Measurements from ENCODE around the gene CCDC89. TPM values are rescaled to one million over a fixed set of nuclear protein-coding genes. Genes with fewer than 3 reads are reported as not detected.

Gene CCDC89
- total and polyA plus RNA-seq, 2 of the 13 experiments (the other 11 are each of a cell fraction or from before 2014, with no cell fraction given) = 0.13 to 0.38 TPM

DNA sequence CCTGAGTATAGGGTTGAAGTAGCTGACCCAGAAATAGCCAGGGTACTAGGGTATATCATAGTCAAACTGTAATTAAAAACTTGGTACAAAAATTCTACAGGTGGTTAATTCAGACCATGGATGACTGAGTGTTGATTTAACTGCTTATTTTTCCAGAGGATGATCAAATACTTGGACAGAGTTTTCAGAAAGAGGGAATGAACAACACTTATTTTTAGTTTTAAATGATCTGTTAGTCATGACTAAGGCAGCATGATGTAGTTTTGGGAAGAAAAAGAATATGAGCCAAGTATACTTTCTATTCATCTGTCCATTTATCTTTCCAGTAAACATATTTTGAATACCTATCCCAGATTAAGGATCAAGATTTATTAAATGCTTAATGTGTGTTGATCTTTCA is 19.8 kb upstream of the CCDC89 start:
- CTCF ChIA-PET (ENCODE audit: low intra/inter-chr PET ratio, low total read pairs) = no interaction called here
- BruUV-seq (replicated peaks) = no TSS peak
- in situ Hi-C loops (cut with HindIII; ENCODE audit: extremely low pct_ligation_motif_present, low pct_unique_long_range_greater_than_20kb) (no loop called here), intact Hi-C loops (cut with micrococcal nuclease; ENCODE audit: unreplicated experiment) (no loop called here)
- Histone ChIP-seq H3K4me1 (ENCODE audit: insufficient read depth, low read length) (no peaks in the 10 kb centered on the region), H3K9me3 (ENCODE audit: low read length) (no peaks in the 10 kb centered on the region), H3K4me3 (replicated peaks in 1 of 3; ENCODE audit: insufficient read depth in 1 of 3, low read depth in 2 of 3, low read length in 3 of 3) (no peak overlapping the region), H3K36me3 (replicated peaks in 1 of 2; ENCODE audit: control insufficient read depth in 1 of 2, insufficient read depth in 2 of 2, low read length in 2 of 2) (no peaks in the 10 kb centered on the region), H3K27me3 (ENCODE audit: control insufficient read depth in 1 of 2, insufficient read depth in 2 of 2, low read length in 2 of 2) (no peaks in the 10 kb centered on the region), H4K20me1 (ENCODE audit: insufficient read depth, low read length) (no peaks in the 10 kb centered on the region; the same call in 1 of the 2 replicates), H3K9ac (ENCODE audit: insufficient read depth, low read depth, low read length) (no peak overlapping the region), H3K79me2 (ENCODE audit: insufficient read depth, low read length) (no peaks in the 10 kb centered on the region), H3K4me2 (ENCODE audit: low read depth, low read length) (no peak overlapping the region), H2AFZ (ENCODE audit: low read length) (no peak overlapping the region), H3K27ac (ENCODE audit: extremely low read length, insufficient read depth, low read length) (no peak overlapping the region)
- ATAC-seq (no peak), FAIRE-seq (no peak), DNase-seq (ENCODE audit: low spot score) (no peak)
- POLR2A ChIA-PET = no interaction called here
- TF ChIP-seq, protein P1, sequence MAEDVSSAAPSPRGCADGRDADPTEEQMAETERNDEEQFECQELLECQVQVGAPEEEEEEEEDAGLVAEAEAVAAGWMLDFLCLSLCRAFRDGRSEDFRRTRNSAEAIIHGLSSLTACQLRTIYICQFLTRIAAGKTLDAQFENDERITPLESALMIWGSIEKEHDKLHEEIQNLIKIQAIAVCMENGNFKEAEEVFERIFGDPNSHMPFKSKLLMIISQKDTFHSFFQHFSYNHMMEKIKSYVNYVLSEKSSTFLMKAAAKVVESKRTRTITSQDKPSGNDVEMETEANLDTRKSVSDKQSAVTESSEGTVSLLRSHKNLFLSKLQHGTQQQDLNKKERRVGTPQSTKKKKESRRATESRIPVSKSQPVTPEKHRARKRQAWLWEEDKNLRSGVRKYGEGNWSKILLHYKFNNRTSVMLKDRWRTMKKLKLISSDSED (CRISPR knock-in tag; IDR thresholded peaks at IDR 0.05) = no peak
- no peak for TF ChIP-seq IKZF4 (CRISPR knock-in tag; IDR thresholded peaks at IDR 0.05; ENCODE audit: borderline replicate concordance, low read depth, not compliant biosample characterization)
- TF ChIP-seq ZNF30 (CRISPR knock-in tag; IDR thresholded peaks at IDR 0.05) = no peak
- TF ChIP-seq HNRNPL (IDR thresholded peaks at IDR 0.05; ENCODE audit: low read depth, low read length) = no peak
- no peak for TF ChIP-seq ZNF567 (CRISPR knock-in tag; IDR thresholded peaks at IDR 0.05; ENCODE audit: borderline replicate concordance)
- no peak for TF ChIP-seq ZNF260 (CRISPR knock-in tag; IDR thresholded peaks at IDR 0.05; ENCODE audit: borderline replicate concordance, low read depth)
- TF ChIP-seq CEBPB (IDR thresholded peaks at IDR 0.05; ENCODE audit: borderline replicate concordance, low read depth, low read length) = no peak
- TF ChIP-seq, protein P2, sequence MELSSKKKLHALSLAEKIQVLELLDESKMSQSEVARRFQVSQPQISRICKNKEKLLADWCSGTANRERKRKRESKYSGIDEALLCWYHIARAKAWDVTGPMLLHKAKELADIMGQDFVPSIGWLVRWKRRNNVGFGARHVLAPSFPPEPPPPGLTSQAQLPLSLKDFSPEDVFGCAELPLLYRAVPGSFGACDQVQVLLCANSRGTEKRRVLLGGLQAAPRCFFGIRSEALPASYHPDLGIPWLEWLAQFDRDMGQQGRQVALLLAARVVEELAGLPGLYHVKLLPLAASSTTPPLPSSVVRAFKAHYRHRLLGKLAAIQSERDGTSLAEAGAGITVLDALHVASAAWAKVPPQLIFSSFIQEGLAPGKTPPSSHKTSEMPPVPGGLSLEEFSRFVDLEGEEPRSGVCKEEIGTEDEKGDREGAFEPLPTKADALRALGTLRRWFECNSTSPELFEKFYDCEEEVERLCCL (CRISPR knock-in tag; IDR thresholded peaks at IDR 0.05; ENCODE audit: borderline replicate concordance) = no peak
- TF ChIP-seq HOXA3 (CRISPR knock-in tag; IDR thresholded peaks at IDR 0.05) = no peak
- TF ChIP-seq ZFY (CRISPR knock-in tag; IDR thresholded peaks at IDR 0.05) = no peak
- no peak for TF ChIP-seq HMGA1 (CRISPR knock-in tag; conservative IDR thresholded peaks at IDR 0.05)
- no peak for TF ChIP-seq GTF2F1 (IDR thresholded peaks at IDR 0.05; ENCODE audit: low read length)
- TF ChIP-seq, protein P3, sequence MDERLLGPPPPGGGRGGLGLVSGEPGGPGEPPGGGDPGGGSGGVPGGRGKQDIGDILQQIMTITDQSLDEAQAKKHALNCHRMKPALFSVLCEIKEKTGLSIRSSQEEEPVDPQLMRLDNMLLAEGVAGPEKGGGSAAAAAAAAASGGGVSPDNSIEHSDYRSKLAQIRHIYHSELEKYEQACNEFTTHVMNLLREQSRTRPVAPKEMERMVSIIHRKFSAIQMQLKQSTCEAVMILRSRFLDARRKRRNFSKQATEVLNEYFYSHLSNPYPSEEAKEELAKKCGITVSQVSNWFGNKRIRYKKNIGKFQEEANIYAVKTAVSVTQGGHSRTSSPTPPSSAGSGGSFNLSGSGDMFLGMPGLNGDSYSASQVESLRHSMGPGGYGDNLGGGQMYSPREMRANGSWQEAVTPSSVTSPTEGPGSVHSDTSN (CRISPR knock-in tag; IDR thresholded peaks at IDR 0.05) = no peak
- no peak for TF ChIP-seq ZMYM4 (CRISPR knock-in tag; IDR thresholded peaks at IDR 0.05)
- TF ChIP-seq ZNF572 (CRISPR knock-in tag; IDR thresholded peaks at IDR 0.05) = no peak

Data from HepG2 (cell line).